GM12864 (cell line): ENCODE measurements around the gene AOPEP.

Experiments
- DNase-seq: peaks from one replicate; pipeline ENCODE4 v3.0.0-alpha.2; 2011; ENCODE audit warnings: low read depth
- H3K4me3 ChIP-seq: 2 replicates; pipeline ENCODE4 v1.5.1; 2011; ENCODE audit warnings: mild to moderate bottlenecking, low read depth, low read length, control low read depth
- CTCF ChIP-seq: IDR thresholded peaks from 2 replicates; pipeline ENCODE4 v1.5.1; 2011; ENCODE audit warnings: low read depth, mild to moderate bottlenecking, moderate library complexity, low read length, control low read depth, inconsistent platforms; ENCODE audit errors: missing control alignments

Gene AOPEP

GRCh38 chr9:94728719-94729118 is 2.2 kb downstream of the AOPEP start:
- TF ChIP-seq CTCF: no peak
- DNase-seq: no peak

GRCh38 chr9:94729199-94729598 is 2.7 kb downstream of the AOPEP start:
- no peak for TF ChIP-seq CTCF

More at GRCh38 chr9:94728719-94729118, 2.2 kb downstream of the AOPEP start:
- H3K4me3 ChIP-seq: no peak overlapping the region

GRCh38 chr9:94734054-94734754 is 7.7 kb downstream of the AOPEP start:
- H3K4me3 ChIP-seq: no peak overlapping the region
- no peak for DNase-seq
- TF ChIP-seq CTCF: no peak

More at GRCh38 chr9:94729199-94729598, 2.7 kb downstream of the AOPEP start:
- H3K4me3 ChIP-seq: no peak overlapping the region
- DNase-seq: no peak

GRCh38 chr9:94736759-94737158 is 10.3 kb downstream of the AOPEP start:
- H3K4me3 ChIP-seq: no peak overlapping the region
- no peak for DNase-seq
- TF ChIP-seq CTCF: no peak

GRCh38 chr9:94740145-94740840 is 13.8 kb downstream of the AOPEP start:
- H3K4me3 ChIP-seq: no peak overlapping the region
- DNase-seq: no peak
- TF ChIP-seq CTCF: no peak

- no peak for TF ChIP-seq CTCF
- no peak for DNase-seq
- H3K4me3 ChIP-seq: no peak overlapping the region
Measured at GRCh38 chr9:94741866-94742265, 15.4 kb downstream of the AOPEP start.
